Measurements from ENCODE around the gene IWS1. TPM values are rescaled to one million over a fixed set of nuclear protein-coding genes. Genes with fewer than 3 reads are reported as not detected.

IWS1 gene
- total RNA-seq, 2 experiments from 2014 or later, result 52.3 to 53.7 TPM

GRCh38 chr2:127451981-127452380, 74.3 kb downstream of the IWS1 start:
- Mint-ChIP-seq H3K4me3 (no peak overlapping the region), H3K27me3 (no peaks in the 10 kb centered on the region)
- ATAC-seq, result no peak

GRCh38 chr2:127449898-127450297, 76.4 kb downstream of the IWS1 start:
- no peak overlapping the region for H3K4me3 Mint-ChIP-seq
- ATAC-seq, result no peak
- H3K27me3 Mint-ChIP-seq, result peaks cover 2% of the 10 kb centered on the region
- H3K9me3 Mint-ChIP-seq, result peaks cover 4% of the 10 kb centered on the region
- intact Hi-C loops (cut with micrococcal nuclease), result no loop called here
- CTCF ChIA-PET, result interaction anchor here (1.0 to 1.1 kb wide), 2 partner anchors 13 to 179 kb away, joined by 3 read pairs; no protein-coding TSS in a partner anchor
- TF ChIP-seq CTCF (IDR thresholded peaks at IDR 0.05), result no peak
- H3K27ac Mint-ChIP-seq, result no peak overlapping the region
- no peaks in the 10 kb centered on the region for H3K4me1 Mint-ChIP-seq (ENCODE audit: low read depth)
- H3K36me3 Mint-ChIP-seq (ENCODE audit: low read depth), result peaks cover 3% of the 10 kb centered on the region
- POLR2A ChIA-PET, result no interaction called here
- no peak for DNase-seq

More at GRCh38 chr2:127451981-127452380, 74.3 kb downstream of the IWS1 start:
- DNase-seq, result no peak
- Mint-ChIP-seq H3K9me3 (no peaks in the 10 kb centered on the region), H3K36me3 (ENCODE audit: low read depth) (peaks cover 3% of the 10 kb centered on the region), H3K4me1 (ENCODE audit: low read depth) (peaks cover 2% of the 10 kb centered on the region), H3K27ac (no peak overlapping the region)
- intact Hi-C loops (cut with micrococcal nuclease), result no loop called here
- CTCF ChIA-PET, result interaction anchor here (1.2 kb wide), 1 partner anchor 11 kb away, joined by 3 read pairs; no protein-coding TSS in a partner anchor
- TF ChIP-seq CTCF (IDR thresholded peaks at IDR 0.05), result no peak
- POLR2A ChIA-PET, result no interaction called here

GRCh38 chr2:127449414-127449813, 76.9 kb downstream of the IWS1 start:
- Mint-ChIP-seq H3K27me3 (peaks cover 2% of the 10 kb centered on the region), H3K4me3 (no peak overlapping the region), H3K4me1 (ENCODE audit: low read depth) (no peaks in the 10 kb centered on the region), H3K9me3 (peaks cover 4% of the 10 kb centered on the region), H3K36me3 (ENCODE audit: low read depth) (peaks cover 3% of the 10 kb centered on the region), H3K27ac (no peak overlapping the region)
- no peak for TF ChIP-seq CTCF (IDR thresholded peaks at IDR 0.05)
- ChIA-PET CTCF (interaction anchor here (1.0 kb wide), 1 partner anchor 13 kb away, joined by 3 read pairs; no protein-coding TSS in a partner anchor), POLR2A (no interaction called here)
- DNase-seq (no peak), ATAC-seq (no peak)
- intact Hi-C loops (cut with micrococcal nuclease), result no loop called here

GRCh38 chr2:127448526-127448925, 77.8 kb downstream of the IWS1 start:
- POLR2A ChIA-PET, result no interaction called here
- Mint-ChIP-seq H3K27ac (no peak overlapping the region), H3K27me3 (peaks cover 2% of the 10 kb centered on the region), H3K36me3 (ENCODE audit: low read depth) (peaks cover 3% of the 10 kb centered on the region), H3K9me3 (peaks cover 6% of the 10 kb centered on the region), H3K4me1 (ENCODE audit: low read depth) (no peaks in the 10 kb centered on the region), H3K4me3 (no peak overlapping the region)
- no peak for ATAC-seq
- no peak for DNase-seq
- TF ChIP-seq CTCF (IDR thresholded peaks at IDR 0.05), result no peak
- intact Hi-C loops (cut with micrococcal nuclease), result no loop called here
- CTCF ChIA-PET, result no interaction called here

GRCh38 chr2:127439343-127439742, 86.9 kb downstream of the IWS1 start:
- H3K4me3 Mint-ChIP-seq, result no peak overlapping the region
- TF ChIP-seq CTCF (IDR thresholded peaks at IDR 0.05), result no peak
- no peak overlapping the region for H3K27ac Mint-ChIP-seq
- ATAC-seq, result no peak
- H3K9me3 Mint-ChIP-seq, result peaks cover 5% of the 10 kb centered on the region
- intact Hi-C loops (cut with micrococcal nuclease), result no loop called here
- no peaks in the 10 kb centered on the region for H3K36me3 Mint-ChIP-seq (ENCODE audit: low read depth)
- H3K27me3 Mint-ChIP-seq, result no peaks in the 10 kb centered on the region
- no peak for DNase-seq
- ChIA-PET POLR2A (no interaction called here), CTCF (no interaction called here)
- H3K4me1 Mint-ChIP-seq (ENCODE audit: low read depth), result no peaks in the 10 kb centered on the region
